Measurements from ENCODE around the gene ZFAND3. TPM values are rescaled to one million over a fixed set of nuclear protein-coding genes. Genes with fewer than 3 reads are reported as not detected.

The ZFAND3 gene
- polyA plus RNA-seq, 2 of the 4 experiments (the other 2 are of a cell fraction) = 12.0 to 50.0 TPM

DNA sequence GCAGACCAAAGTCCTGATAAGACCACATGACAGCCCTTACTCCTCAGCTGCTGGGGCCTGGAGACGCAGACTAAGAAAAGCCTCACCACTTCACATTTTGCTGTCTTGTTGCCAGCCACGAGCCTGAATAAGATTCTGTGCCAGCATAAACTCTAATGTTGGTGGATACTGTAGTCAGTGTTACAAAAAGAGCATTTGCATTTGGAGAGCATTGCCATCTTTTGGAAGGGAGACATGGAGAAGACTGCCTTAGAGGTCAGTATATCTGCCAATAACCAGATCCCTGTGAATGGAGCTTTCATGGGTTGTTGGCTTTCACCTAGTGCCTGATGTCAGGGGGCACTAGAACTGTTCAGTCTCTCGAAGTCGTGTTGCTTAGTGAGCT is 315.2 kb downstream of the ZFAND3 start:
- 89% methylated on average over 4 of the region's 4 CpGs for WGBS (ENCODE audit: missing lambda C conversion rate)
- FAIRE-seq = no peak
- no peak overlapping the region for H3K4me3 ChIP-seq
- ChIA-PET CTCF (no interaction called here), POLR2A (no interaction called here)
- DNase-seq (ENCODE audit: low read depth in 1 of 2, low spot score in 1 of 2) = no peak
- H3K9me3 ChIP-seq = no peaks in the 10 kb centered on the region
- TF ChIP-seq, protein P1, sequence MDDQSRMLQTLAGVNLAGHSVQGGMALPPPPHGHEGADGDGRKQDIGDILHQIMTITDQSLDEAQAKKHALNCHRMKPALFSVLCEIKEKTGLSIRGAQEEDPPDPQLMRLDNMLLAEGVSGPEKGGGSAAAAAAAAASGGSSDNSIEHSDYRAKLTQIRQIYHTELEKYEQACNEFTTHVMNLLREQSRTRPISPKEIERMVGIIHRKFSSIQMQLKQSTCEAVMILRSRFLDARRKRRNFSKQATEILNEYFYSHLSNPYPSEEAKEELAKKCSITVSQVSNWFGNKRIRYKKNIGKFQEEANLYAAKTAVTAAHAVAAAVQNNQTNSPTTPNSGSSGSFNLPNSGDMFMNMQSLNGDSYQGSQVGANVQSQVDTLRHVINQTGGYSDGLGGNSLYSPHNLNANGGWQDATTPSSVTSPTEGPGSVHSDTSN (IDR thresholded peaks at IDR 0.05) = no peak
- TF ChIP-seq NPAS2 (CRISPR knock-in tag; IDR thresholded peaks at IDR 0.05; ENCODE audit: borderline replicate concordance) (no peak), PHF8 (IDR thresholded peaks at IDR 0.05; ENCODE audit: borderline replicate concordance, low read depth) (no peak), JUNB (IDR thresholded peaks at IDR 0.05) (no peak), MAFK (IDR thresholded peaks at IDR 0.05; ENCODE audit: partially characterized antibody) (no peak)
- TF ChIP-seq, protein P2, sequence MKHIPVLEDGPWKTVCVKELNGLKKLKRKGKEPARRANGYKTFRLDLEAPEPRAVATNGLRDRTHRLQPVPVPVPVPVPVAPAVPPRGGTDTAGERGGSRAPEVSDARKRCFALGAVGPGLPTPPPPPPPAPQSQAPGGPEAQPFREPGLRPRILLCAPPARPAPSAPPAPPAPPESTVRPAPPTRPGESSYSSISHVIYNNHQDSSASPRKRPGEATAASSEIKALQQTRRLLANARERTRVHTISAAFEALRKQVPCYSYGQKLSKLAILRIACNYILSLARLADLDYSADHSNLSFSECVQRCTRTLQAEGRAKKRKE (CRISPR knock-in tag; IDR thresholded peaks at IDR 0.05; ENCODE audit: low read depth) = no peak
- H3K4me2 ChIP-seq = no peak overlapping the region
- H3K27ac ChIP-seq = no peak overlapping the region
- no peaks in the 10 kb centered on the region for H3K4me1 ChIP-seq
- ATAC-seq = no peak

DNA sequence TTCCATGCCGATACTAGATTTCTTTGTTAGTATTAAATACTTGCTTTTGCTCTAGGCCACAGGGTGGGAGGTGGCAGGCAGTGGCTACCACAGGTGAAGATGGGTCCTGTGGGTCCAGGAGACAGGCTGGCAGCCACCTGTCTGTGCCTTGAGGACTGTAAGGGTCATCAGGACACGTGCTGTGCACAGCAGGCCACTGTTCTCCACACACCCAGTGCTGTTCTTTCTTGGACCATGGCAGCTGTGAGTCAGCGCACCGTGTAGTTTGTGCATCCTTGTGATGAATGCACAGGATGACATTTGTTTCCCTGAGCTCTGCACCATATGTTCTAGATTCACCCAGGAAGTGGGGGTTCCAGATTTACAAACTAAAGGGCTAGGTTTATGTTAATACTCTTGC is 317.0 kb downstream of the ZFAND3 start:
- ATAC-seq = no peak
- Histone ChIP-seq H3K4me1 (no peaks in the 10 kb centered on the region), H3K4me2 (no peak overlapping the region), H3K4me3 (no peak overlapping the region), H3K9me3 (no peaks in the 10 kb centered on the region), H3K27ac (no peak overlapping the region)
- TF ChIP-seq EP300 (IDR thresholded peaks at IDR 0.05) (no peak), SREBF2 (IDR thresholded peaks at IDR 0.05) (no peak)
- no peak for FAIRE-seq
- ChIA-PET POLR2A (no interaction called here), CTCF (interaction anchor here (0.6 kb wide), 1 partner anchor 431 kb away, joined by 4 read pairs; no protein-coding TSS in a partner anchor)
- no peak for DNase-seq (ENCODE audit: low read depth in 1 of 2, low spot score in 1 of 2)
- 100% methylated on average over 1 of the region's 4 CpGs for WGBS (ENCODE audit: missing lambda C conversion rate)

DNA sequence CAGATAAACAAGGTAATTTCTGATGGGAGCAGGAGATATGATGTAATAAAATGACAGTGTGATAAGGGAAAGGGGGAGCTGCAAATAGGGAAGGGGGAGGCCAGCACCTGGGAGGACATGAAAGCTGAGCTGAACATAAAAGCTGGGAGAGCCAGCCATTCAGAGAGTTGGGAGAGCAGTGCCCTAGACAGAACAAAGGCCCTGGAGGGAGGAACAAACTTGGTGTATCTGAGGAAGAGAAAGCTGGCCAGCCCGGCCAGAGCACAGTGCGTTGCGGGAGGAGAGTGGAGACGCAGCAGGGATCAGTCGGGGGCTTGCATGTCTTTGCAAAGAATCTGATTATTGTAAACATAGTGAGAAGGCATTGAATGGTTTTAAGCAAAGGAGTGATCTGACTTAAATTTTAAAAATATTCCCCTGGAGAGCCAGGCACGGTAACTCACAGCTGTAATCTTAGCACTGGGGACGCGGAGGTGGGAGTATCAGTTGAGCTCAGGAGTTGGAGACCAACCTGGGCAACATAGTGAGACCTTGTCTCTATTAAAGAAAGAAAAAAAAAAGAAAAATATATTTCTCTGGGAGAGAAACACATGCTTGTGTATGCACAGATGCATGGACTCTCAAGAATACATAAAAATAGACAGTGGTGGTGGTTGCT is 318.2 kb downstream of the ZFAND3 start:
- Histone ChIP-seq H3K4me1 (no peaks in the 10 kb centered on the region), H3K9me3 (no peaks in the 10 kb centered on the region), H3K27ac (no peak overlapping the region), H3K4me2 (no peak overlapping the region), H3K4me3 (no peak overlapping the region)
- DNase-seq (ENCODE audit: low read depth in 1 of 2, low spot score in 1 of 2) = no peak
- ATAC-seq = no peak
- no peak for FAIRE-seq
- no peak for TF ChIP-seq ZSCAN20 (CRISPR knock-in tag; IDR thresholded peaks at IDR 0.05)
- 93% methylated on average over 8 of the region's 8 CpGs for WGBS (ENCODE audit: missing lambda C conversion rate)
- ChIA-PET CTCF (interaction anchor here (0.7 kb wide), 1 partner anchor 356 kb away, joined by 3 read pairs; no protein-coding TSS in a partner anchor), POLR2A (no interaction called here)

DNA sequence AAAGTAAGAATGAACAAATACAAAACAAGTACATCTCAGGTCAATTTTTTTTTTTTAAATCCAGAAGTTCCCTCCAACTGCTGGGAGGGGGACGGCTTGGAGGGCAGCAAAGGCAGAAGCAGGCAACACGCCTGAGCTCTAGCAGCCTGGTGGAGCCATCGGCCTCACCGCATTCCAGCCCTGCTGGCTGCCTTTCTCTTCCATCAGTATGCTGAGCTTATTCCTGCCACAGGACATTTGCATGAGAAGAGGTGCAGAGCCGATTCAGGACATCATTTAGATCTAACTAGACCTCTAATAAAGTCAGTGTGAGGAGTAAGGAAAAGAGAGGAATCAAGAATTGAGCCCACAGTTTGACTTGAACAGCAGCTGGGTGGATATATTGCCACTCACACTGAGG is 318.8 kb downstream of the ZFAND3 start:
- H3K9me3 ChIP-seq = no peaks in the 10 kb centered on the region
- H3K27ac ChIP-seq = no peak overlapping the region
- no peak overlapping the region for H3K4me2 ChIP-seq
- H3K4me1 ChIP-seq = no peaks in the 10 kb centered on the region
- no peak for ATAC-seq
- no peak for FAIRE-seq
- ChIA-PET CTCF (interaction anchor here (0.7 kb wide), 1 partner anchor 355 kb away, joined by 3 read pairs; no protein-coding TSS in a partner anchor), POLR2A (no interaction called here)
- no peak overlapping the region for H3K4me3 ChIP-seq
- 98% methylated on average over 5 of the region's 5 CpGs for WGBS (ENCODE audit: missing lambda C conversion rate)
- DNase-seq (ENCODE audit: low read depth in 1 of 2, low spot score in 1 of 2) = no peak
- TF ChIP-seq, protein P3, sequence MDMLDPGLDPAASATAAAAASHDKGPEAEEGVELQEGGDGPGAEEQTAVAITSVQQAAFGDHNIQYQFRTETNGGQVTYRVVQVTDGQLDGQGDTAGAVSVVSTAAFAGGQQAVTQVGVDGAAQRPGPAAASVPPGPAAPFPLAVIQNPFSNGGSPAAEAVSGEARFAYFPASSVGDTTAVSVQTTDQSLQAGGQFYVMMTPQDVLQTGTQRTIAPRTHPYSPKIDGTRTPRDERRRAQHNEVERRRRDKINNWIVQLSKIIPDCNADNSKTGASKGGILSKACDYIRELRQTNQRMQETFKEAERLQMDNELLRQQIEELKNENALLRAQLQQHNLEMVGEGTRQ (IDR thresholded peaks at IDR 0.05) = no peak
- TF ChIP-seq, protein P4, sequence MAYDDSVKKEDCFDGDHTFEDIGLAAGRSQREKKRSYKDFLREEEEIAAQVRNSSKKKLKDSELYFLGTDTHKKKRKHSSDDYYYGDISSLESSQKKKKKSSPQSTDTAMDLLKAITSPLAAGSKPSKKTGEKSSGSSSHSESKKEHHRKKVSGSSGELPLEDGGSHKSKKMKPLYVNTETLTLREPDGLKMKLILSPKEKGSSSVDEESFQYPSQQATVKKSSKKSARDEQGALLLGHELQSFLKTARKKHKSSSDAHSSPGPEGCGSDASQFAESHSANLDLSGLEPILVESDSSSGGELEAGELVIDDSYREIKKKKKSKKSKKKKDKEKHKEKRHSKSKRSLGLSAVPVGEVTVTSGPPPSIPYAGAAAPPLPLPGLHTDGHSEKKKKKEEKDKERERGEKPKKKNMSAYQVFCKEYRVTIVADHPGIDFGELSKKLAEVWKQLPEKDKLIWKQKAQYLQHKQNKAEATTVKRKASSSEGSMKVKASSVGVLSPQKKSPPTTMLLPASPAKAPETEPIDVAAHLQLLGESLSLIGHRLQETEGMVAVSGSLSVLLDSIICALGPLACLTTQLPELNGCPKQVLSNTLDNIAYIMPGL (CRISPR knock-in tag; IDR thresholded peaks at IDR 0.05; ENCODE audit: borderline replicate concordance) = no peak
- TF ChIP-seq TP53 (CRISPR knock-in tag; IDR thresholded peaks at IDR 0.05) (no peak), MAFK (IDR thresholded peaks at IDR 0.05; ENCODE audit: partially characterized antibody) (no peak), EHMT2 (IDR thresholded peaks at IDR 0.05; ENCODE audit: low read depth) (no peak), ZNF302 (CRISPR knock-in tag; IDR thresholded peaks at IDR 0.05) (no peak), KDM5A (IDR thresholded peaks at IDR 0.05) (no peak), JUN (IDR thresholded peaks at IDR 0.05) (no peak), FOSB (CRISPR knock-in tag; IDR thresholded peaks at IDR 0.05) (no peak), MYC (IDR thresholded peaks at IDR 0.05; ENCODE audit: borderline replicate concordance, low read length) (no peak), RAD21 (conservative IDR thresholded peaks at IDR 0.05 in 1 of 2, IDR thresholded peaks at IDR 0.05 in 1 of 2) (no peak), HEYL (CRISPR knock-in tag; IDR thresholded peaks at IDR 0.05) (no peak)
- TF ChIP-seq, protein P5, sequence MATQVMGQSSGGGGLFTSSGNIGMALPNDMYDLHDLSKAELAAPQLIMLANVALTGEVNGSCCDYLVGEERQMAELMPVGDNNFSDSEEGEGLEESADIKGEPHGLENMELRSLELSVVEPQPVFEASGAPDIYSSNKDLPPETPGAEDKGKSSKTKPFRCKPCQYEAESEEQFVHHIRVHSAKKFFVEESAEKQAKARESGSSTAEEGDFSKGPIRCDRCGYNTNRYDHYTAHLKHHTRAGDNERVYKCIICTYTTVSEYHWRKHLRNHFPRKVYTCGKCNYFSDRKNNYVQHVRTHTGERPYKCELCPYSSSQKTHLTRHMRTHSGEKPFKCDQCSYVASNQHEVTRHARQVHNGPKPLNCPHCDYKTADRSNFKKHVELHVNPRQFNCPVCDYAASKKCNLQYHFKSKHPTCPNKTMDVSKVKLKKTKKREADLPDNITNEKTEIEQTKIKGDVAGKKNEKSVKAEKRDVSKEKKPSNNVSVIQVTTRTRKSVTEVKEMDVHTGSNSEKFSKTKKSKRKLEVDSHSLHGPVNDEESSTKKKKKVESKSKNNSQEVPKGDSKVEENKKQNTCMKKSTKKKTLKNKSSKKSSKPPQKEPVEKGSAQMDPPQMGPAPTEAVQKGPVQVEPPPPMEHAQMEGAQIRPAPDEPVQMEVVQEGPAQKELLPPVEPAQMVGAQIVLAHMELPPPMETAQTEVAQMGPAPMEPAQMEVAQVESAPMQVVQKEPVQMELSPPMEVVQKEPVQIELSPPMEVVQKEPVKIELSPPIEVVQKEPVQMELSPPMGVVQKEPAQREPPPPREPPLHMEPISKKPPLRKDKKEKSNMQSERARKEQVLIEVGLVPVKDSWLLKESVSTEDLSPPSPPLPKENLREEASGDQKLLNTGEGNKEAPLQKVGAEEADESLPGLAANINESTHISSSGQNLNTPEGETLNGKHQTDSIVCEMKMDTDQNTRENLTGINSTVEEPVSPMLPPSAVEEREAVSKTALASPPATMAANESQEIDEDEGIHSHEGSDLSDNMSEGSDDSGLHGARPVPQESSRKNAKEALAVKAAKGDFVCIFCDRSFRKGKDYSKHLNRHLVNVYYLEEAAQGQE (IDR thresholded peaks at IDR 0.05) = no peak
- TF ChIP-seq, protein P6, sequence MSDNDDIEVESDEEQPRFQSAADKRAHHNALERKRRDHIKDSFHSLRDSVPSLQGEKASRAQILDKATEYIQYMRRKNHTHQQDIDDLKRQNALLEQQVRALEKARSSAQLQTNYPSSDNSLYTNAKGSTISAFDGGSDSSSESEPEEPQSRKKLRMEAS (IDR thresholded peaks at IDR 0.05) = no peak

All from A549 (cell line).